A549 (cell line): ENCODE data around the gene OPCML. TPM values are rescaled to one million over a fixed set of nuclear protein-coding genes. Genes with fewer than 3 reads are reported as not detected.

Experiments used
- ATAC-seq, 2 experiments: fragments of 200-7000 bp in 1 of 2; fragments of >200 bp in 1 of 2; cut with Nextera tagmentation in 1 of 2; cut with Tn5 transposase in 1 of 2; 3 replicates each; pipeline versions ENCODE4 v1.8.0 to v1.9.1; 2018 to 2020; ENCODE audit warnings: mild to moderate bottlenecking in 1 of 2, moderate library complexity in 1 of 2
- CTCF ChIA-PET: fragments of 300-600 bp; sonication (Branson Sonifier 250); formaldehyde crosslinking; extraction: SDS; loops from one replicate; lab custom pipeline; 2021; ENCODE audit warnings: antibody characterized with exemption, inconsistent platforms; lab: Yijun Ruan, JAX
- POLR2A ChIA-PET: fragments of 350-600 bp; formaldehyde crosslinking; extraction: SDS; loops from one replicate; lab custom pipeline; 2021; ENCODE audit warnings: antibody characterized with exemption, inconsistent platforms; lab: Yijun Ruan, JAX
- DNase-seq, 2 experiments: peaks; one replicate each; pipeline versions ENCODE4 v3.0.0 to v3.0.0-alpha.2; 2011 to 2016; ENCODE audit warnings: low read depth in 1 of 2, low spot score in 1 of 2
- FAIRE-seq: peaks from 2 replicates; lab custom pipeline; 2011; peaks lifted over from hg19 to GRCh38; lab: Jason Lieb, UNC
- H3K27ac ChIP-seq, 2 experiments: fragments of >200 bp; sonication (Bioruptor Twin); formaldehyde crosslinking; 3 replicates each; pipeline ENCODE4 v1.5.1; 2016 to 2017
- H3K4me1 ChIP-seq: fragments of >200 bp; sonication (Bioruptor Twin); formaldehyde crosslinking; 3 replicates; pipeline ENCODE4 v1.6.1; 2016
- H3K4me2 ChIP-seq: fragments of >200 bp; sonication (Bioruptor Twin); formaldehyde crosslinking; 3 replicates; pipeline ENCODE4 v1.6.1; 2016
- H3K4me3 ChIP-seq: fragments of >200 bp; sonication (Bioruptor Twin); formaldehyde crosslinking; 3 replicates; pipeline ENCODE4 v1.5.1; 2016
- H3K9me3 ChIP-seq: fragments of >200 bp; sonication (Bioruptor Twin); formaldehyde crosslinking; 3 replicates; pipeline ENCODE4 v1.6.1; 2016
- BHLHE40 ChIP-seq: IDR thresholded peaks from 2 replicates; pipeline ENCODE4 v1.6.1; 2012; ENCODE audit warnings: low read depth, low read length, inconsistent platforms
- CBX2 ChIP-seq: fragments of 200-600 bp; sonication (generic); IDR thresholded peaks from 2 replicates; pipeline ENCODE4 v1.6.1; 2016; ENCODE audit warnings: low read depth, mild to moderate bottlenecking, borderline replicate concordance
- CEBPB ChIP-seq, 2 experiments: fragments of >200 bp in 1 of 2; sonication (Bioruptor Twin) in 1 of 2; formaldehyde crosslinking in 1 of 2; IDR thresholded peaks; 2 replicates each; pipeline ENCODE4 v1.6.1; 2012 to 2016
- FOSB ChIP-seq: fragments of 250-450 bp; sonication (Bioruptor Pico); IDR thresholded peaks from 2 replicates; pipeline ENCODE4 v1.5.0; 2020; ENCODE audit warnings: mild to moderate bottlenecking, moderate library complexity
- FOSL2 ChIP-seq, 2 experiments: fragments of 450-650 bp in 1 of 2; fragments of >200 bp in 1 of 2; sonication (Bioruptor Twin) in 1 of 2; formaldehyde crosslinking; IDR thresholded peaks; 2 replicates each; pipeline versions ENCODE4 v1.5.0 to v1.6.1; 2016 to 2020; ENCODE audit warnings: mild to moderate bottlenecking in 1 of 2, moderate library complexity in 1 of 2
- GATA3 ChIP-seq: IDR thresholded peaks from 2 replicates; pipeline ENCODE4 v1.6.1; 2012; ENCODE audit warnings: borderline replicate concordance
- HDAC2 ChIP-seq: fragments of 200-600 bp; sonication (generic); IDR thresholded peaks from 2 replicates; pipeline ENCODE4 v1.6.1; 2016
- HEYL ChIP-seq: fragments of 250-450 bp; sonication (Bioruptor Pico); IDR thresholded peaks from 2 replicates; pipeline ENCODE4 v1.8.0; 2021; ENCODE audit warnings: mild to moderate bottlenecking, moderate library complexity
- HOXA7 ChIP-seq: fragments of 250-450 bp; sonication (Bioruptor Pico); IDR thresholded peaks from 2 replicates; pipeline ENCODE4 v1.5.0; 2020; ENCODE audit warnings: mild to moderate bottlenecking, moderate library complexity
- JUN ChIP-seq, 2 experiments: fragments of >200 bp; sonication (Bioruptor Twin); formaldehyde crosslinking; IDR thresholded peaks; 2 replicates in 1 of 2; 3 replicates in 1 of 2; pipeline ENCODE4 v1.6.1; 2016 to 2017
- KDM1A ChIP-seq: fragments of 200-600 bp; sonication (generic); IDR thresholded peaks from 2 replicates; pipeline ENCODE4 v1.6.1; 2016; ENCODE audit warnings: low read depth, mild to moderate bottlenecking
- MYC ChIP-seq: IDR thresholded peaks from 2 replicates; pipeline ENCODE4 v1.6.1; 2012; ENCODE audit warnings: mild to moderate bottlenecking, inconsistent platforms, low read length, improper control_type of control experiment, borderline replicate concordance
- NFE2L2 ChIP-seq: fragments of 150-350 bp; conservative IDR thresholded peaks from 2 replicates; pipeline ENCODE4 v1.6.1; 2014; ENCODE audit warnings: low read length
- POLR2AphosphoS2 ChIP-seq: conservative IDR thresholded peaks from 2 replicates; pipeline ENCODE4 v1.6.1; 2012; ENCODE audit warnings: low read length, improper control_type of control experiment, inconsistent platforms
- SMC3 ChIP-seq: fragments of >200 bp; sonication (Bioruptor Twin); formaldehyde crosslinking; IDR thresholded peaks from 3 replicates; pipeline ENCODE4 v1.6.1; 2018; ENCODE audit warnings: inconsistent platforms
- SREBF2 ChIP-seq: fragments of 450-650 bp; IDR thresholded peaks from 2 replicates; pipeline ENCODE4 v1.6.1; 2014; ENCODE audit warnings: mild to moderate bottlenecking, moderate library complexity
- ZNF302 ChIP-seq: fragments of 250-450 bp; sonication (Bioruptor Pico); IDR thresholded peaks from 2 replicates; pipeline ENCODE4 v1.9.0; 2021; ENCODE audit warnings: inconsistent platforms, mild to moderate bottlenecking, moderate library complexity
- WGBS: methylation state at CpG from one replicate; pipeline ENCODE4 v1.1.6; 2017; ENCODE audit errors: missing lambda C conversion rate; 5-methylcytosine and 5-hydroxymethylcytosine counted together
- polyA plus RNA-seq, 4 experiments: library from polyadenylated mRNA; depleted of rRNA in 3 of 4; stranded (reverse); fragments of >200 nt; fragmentation: RNase III in 1 of 4; extraction: RNeasy Plus Mini Kit Qiagen cat#74134 plus additional on column Dnase treatment in 1 of 4; gene quantifications; 2 replicates in 3 of 4; 3 replicates in 1 of 4; pipeline ENCODE4 v1.2.3, GENCODE V29; 2011 to 2017
- TF ChIP-seq, protein P1 (sequence below): IDR thresholded peaks from 2 replicates; pipeline ENCODE4 v1.6.1; 2012
- TF ChIP-seq, protein P2 (sequence below): fragments of >200 bp; sonication (Bioruptor Twin); formaldehyde crosslinking; IDR thresholded peaks from 3 replicates; pipeline ENCODE4 v1.6.1; 2016
- TF ChIP-seq, protein P3 (sequence below): fragments of 250-450 bp; sonication (Bioruptor Pico); IDR thresholded peaks from 2 replicates; pipeline ENCODE4 v1.5.0; 2021; ENCODE audit warnings: mild to moderate bottlenecking, moderate library complexity, borderline replicate concordance
- TF ChIP-seq, protein P4 (sequence below): fragments of >200 bp; sonication (Bioruptor Twin); formaldehyde crosslinking; IDR thresholded peaks from 3 replicates; pipeline ENCODE4 v1.5.1; 2016
- TF ChIP-seq, protein P5 (sequence below): fragments of >200 bp; sonication (Bioruptor Twin); formaldehyde crosslinking; IDR thresholded peaks from 2 replicates; pipeline ENCODE4 v1.6.1; 2016

OPCML gene
- polyA plus RNA-seq, 2 of the 4 experiments (the other 2 are of a cell fraction): not detected

DNA sequence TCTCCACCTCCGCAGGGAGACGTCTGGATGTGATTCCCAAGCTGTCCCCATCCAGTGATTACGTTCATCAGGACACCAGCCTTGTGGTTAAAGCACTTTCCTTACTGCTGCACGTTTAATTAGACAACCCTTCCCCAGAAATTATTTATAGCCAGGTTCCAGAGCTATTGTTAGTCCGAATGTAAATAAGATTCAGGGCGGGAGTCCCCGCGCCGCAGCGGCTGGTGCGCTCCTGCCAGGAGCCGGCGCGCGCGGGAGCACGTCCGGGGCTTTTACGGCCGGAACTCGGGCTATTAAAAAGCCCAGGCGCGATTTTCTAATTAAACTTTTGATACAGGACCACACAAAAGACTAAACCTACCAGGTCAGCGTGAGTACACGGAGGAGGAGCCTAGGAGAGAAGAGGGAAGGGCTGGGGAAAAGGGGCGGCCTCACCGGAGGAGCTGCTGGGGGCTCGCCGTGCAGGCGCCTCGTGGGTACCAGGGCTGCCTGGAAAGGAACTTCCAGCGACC is 538.3 kb downstream of the OPCML start:
- H3K9me3 ChIP-seq: no peaks in the 10 kb centered on the region
- FAIRE-seq (no peak), DNase-seq (no peak), ATAC-seq (no peak)
- WGBS: 28% methylated on average over 10 of the region's 32 CpGs
- H3K4me2 ChIP-seq: no peak overlapping the region
- H3K4me3 ChIP-seq: no peak overlapping the region
- ChIA-PET POLR2A (no interaction called here), CTCF (no interaction called here)
- no peak overlapping the region for H3K27ac ChIP-seq
- TF ChIP-seq MYC: no peak
- TF ChIP-seq SREBF2: no peak
- TF ChIP-seq BHLHE40: no peak
- TF ChIP-seq, protein P1, sequence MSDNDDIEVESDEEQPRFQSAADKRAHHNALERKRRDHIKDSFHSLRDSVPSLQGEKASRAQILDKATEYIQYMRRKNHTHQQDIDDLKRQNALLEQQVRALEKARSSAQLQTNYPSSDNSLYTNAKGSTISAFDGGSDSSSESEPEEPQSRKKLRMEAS: no peak
- TF ChIP-seq KDM1A: no peak
- TF ChIP-seq HOXA7 (CRISPR knock-in tag): no peak
- TF ChIP-seq HDAC2: no peak
- H3K4me1 ChIP-seq: no peaks in the 10 kb centered on the region

DNA sequence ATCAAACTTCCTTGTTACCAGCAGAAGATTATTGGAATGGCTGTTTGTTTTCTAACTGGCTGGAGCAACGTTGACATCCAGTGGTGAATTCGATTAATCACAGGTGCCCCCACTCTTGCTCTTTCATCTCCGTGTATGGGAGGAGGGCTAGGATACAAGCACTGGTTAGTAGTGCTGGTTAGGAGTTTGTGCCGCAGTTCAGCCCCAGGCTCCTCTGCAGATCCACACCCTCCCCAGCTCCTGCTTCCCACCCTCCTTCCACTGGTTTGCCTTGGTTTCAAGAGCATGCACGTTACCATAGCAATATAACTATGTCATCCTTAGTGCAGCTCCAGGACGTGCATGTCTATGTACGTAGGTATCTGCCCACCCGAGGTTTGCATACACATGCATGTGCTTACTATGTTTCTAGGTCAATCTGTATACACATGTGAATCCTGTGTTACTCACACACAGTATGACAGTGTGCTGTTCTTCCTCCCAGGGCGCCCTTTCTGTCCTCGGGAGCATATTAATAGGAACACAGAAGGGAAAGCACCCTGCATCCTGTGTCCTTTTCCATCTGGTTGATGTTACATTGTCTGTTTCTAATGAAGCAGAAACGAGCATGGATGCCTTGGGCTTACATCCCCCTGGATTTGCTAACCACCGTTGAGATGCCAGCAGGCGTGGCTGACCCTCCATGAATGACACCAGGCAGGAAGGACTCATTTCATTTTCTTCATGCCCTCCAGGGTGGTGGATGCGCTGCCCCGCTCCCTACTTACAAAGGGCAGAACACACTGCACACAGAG is 539.3 kb downstream of the OPCML start:
- Histone ChIP-seq H3K4me2 (no peak overlapping the region), H3K9me3 (no peaks in the 10 kb centered on the region), H3K27ac (no peak overlapping the region), H3K4me1 (no peaks in the 10 kb centered on the region), H3K4me3 (no peak overlapping the region)
- CTCF ChIA-PET: no interaction called here
- POLR2A ChIA-PET: no interaction called here
- 2% methylated on average over 13 of the region's 15 CpGs for WGBS
- no peak for ATAC-seq
- DNase-seq: no peak
- FAIRE-seq: no peak
- TF ChIP-seq NFE2L2 (no peak), SMC3 (no peak), FOSB (no peak), HEYL (CRISPR knock-in tag) (no peak), POLR2AphosphoS2 (no peak), GATA3 (no peak), CEBPB (IDR thresholded peaks at IDR 0.05) (no peak), ZNF302 (CRISPR knock-in tag) (no peak), JUN (IDR thresholded peaks at IDR 0.05) (no peak), CBX2 (no peak), FOSL2 (IDR thresholded peaks at IDR 0.05) (no peak), FOSL2 (CRISPR knock-in tag; IDR thresholded peaks at IDR 0.05) (no peak), HDAC2 (no peak)
- TF ChIP-seq, protein P2, sequence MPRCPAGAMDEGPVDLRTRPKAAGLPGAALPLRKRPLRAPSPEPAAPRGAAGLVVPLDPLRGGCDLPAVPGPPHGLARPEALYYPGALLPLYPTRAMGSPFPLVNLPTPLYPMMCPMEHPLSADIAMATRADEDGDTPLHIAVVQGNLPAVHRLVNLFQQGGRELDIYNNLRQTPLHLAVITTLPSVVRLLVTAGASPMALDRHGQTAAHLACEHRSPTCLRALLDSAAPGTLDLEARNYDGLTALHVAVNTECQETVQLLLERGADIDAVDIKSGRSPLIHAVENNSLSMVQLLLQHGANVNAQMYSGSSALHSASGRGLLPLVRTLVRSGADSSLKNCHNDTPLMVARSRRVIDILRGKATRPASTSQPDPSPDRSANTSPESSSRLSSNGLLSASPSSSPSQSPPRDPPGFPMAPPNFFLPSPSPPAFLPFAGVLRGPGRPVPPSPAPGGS: no peak
- TF ChIP-seq, protein P3, sequence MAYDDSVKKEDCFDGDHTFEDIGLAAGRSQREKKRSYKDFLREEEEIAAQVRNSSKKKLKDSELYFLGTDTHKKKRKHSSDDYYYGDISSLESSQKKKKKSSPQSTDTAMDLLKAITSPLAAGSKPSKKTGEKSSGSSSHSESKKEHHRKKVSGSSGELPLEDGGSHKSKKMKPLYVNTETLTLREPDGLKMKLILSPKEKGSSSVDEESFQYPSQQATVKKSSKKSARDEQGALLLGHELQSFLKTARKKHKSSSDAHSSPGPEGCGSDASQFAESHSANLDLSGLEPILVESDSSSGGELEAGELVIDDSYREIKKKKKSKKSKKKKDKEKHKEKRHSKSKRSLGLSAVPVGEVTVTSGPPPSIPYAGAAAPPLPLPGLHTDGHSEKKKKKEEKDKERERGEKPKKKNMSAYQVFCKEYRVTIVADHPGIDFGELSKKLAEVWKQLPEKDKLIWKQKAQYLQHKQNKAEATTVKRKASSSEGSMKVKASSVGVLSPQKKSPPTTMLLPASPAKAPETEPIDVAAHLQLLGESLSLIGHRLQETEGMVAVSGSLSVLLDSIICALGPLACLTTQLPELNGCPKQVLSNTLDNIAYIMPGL (CRISPR knock-in tag): no peak
- TF ChIP-seq, protein P4, sequence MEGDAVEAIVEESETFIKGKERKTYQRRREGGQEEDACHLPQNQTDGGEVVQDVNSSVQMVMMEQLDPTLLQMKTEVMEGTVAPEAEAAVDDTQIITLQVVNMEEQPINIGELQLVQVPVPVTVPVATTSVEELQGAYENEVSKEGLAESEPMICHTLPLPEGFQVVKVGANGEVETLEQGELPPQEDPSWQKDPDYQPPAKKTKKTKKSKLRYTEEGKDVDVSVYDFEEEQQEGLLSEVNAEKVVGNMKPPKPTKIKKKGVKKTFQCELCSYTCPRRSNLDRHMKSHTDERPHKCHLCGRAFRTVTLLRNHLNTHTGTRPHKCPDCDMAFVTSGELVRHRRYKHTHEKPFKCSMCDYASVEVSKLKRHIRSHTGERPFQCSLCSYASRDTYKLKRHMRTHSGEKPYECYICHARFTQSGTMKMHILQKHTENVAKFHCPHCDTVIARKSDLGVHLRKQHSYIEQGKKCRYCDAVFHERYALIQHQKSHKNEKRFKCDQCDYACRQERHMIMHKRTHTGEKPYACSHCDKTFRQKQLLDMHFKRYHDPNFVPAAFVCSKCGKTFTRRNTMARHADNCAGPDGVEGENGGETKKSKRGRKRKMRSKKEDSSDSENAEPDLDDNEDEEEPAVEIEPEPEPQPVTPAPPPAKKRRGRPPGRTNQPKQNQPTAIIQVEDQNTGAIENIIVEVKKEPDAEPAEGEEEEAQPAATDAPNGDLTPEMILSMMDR: no peak
- TF ChIP-seq, protein P5, sequence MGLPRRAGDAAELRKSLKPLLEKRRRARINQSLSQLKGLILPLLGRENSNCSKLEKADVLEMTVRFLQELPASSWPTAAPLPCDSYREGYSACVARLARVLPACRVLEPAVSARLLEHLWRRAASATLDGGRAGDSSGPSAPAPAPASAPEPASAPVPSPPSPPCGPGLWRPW: no peak
- TF ChIP-seq, protein P1: no peak
